Transverse colon (tissue), 4 donors: ENCODE data around the gene FKBP9. TPM values are rescaled to one million over a fixed set of nuclear protein-coding genes. Genes with fewer than 3 reads are reported as not detected.
"Not testable (repeated sequence)": the region's sequence is repeated elsewhere in the genome, so short reads cannot be mapped to it uniquely, and the experiment has no call there.

ENCODE experiments used
- DNase-seq: peaks from one replicate; pipeline ENCODE4 v3.0.0-alpha.2; 2019
- H3K27ac ChIP-seq, 4 donors: fragments of 200-600 bp; sonication (generic); 2 replicates each; pipeline ENCODE4 v1.5.1; 2016 to 2018; ENCODE audit warnings: inconsistent platforms in 4 of 4
- H3K27me3 ChIP-seq: fragments of 200-600 bp; sonication (generic); 2 replicates; pipeline ENCODE4 v1.5.1; 2017; ENCODE audit warnings: inconsistent platforms
- H3K36me3 ChIP-seq, 4 donors: fragments of 200-600 bp; sonication (generic); 2 replicates each; pipeline ENCODE4 v1.5.1; 2017 to 2019; ENCODE audit warnings: inconsistent platforms in 4 of 4
- H3K4me1 ChIP-seq, 4 donors: fragments of 200-600 bp; sonication (generic); 2 replicates each; pipeline ENCODE4 v1.5.1; 2017 to 2020; ENCODE audit warnings: inconsistent platforms in 4 of 4
- H3K4me3 ChIP-seq, 4 donors: fragments of 200-600 bp; sonication (generic); 1 replicate in 1 of 4; 2 replicates in 3 of 4; pipeline versions ENCODE4 v1.5.1 to v1.6.1; 2017 to 2019; ENCODE audit warnings: inconsistent platforms in 4 of 4
- H3K9me3 ChIP-seq, 2 donors: fragments of 200-600 bp; sonication (generic); 2 replicates each; pipeline ENCODE4 v1.5.1; 2017 to 2019; ENCODE audit warnings: inconsistent platforms in 2 of 2
- CTCF ChIP-seq, 5 experiments: fragments of 200-600 bp in 3 of 5; fragments of 450-650 bp in 2 of 5; sonication (generic) in 3 of 5; IDR thresholded peaks; 1 replicate in 2 of 5; 2 replicates in 3 of 5; pipeline ENCODE4 v1.5.1; 2016 to 2017; ENCODE audit warnings: antibody characterized with exemption in 5 of 5, inconsistent platforms in 3 of 5, mild to moderate bottlenecking in 2 of 5, moderate library complexity in 1 of 5
- WGBS, 2 donors: methylation state at CpG; one replicate each; pipeline ENCODE4 v1.1.5; 2018; ENCODE audit warnings: low coverage in 1 of 2; 5-methylcytosine and 5-hydroxymethylcytosine counted together
- in situ Hi-C, 4 donors: fragments of 200-750 bp; cut with MboI; loops; one replicate each; pipeline versions ENCODE4 v1.15.0 to v1.15.1; 2017; ENCODE audit warnings: low sequenced_read_pairs in 3 of 4, low pct_ligation_motif_present in 1 of 4, low pct_unique_long_range_greater_than_20kb in 1 of 4
- intact Hi-C: fragments of 100-400 bp; cut with DNase I; formaldehyde crosslinking; loops from one replicate; pipeline ENCODE4 v1.15.1; 2023; ENCODE audit warnings: low total_unique reads
- total RNA-seq, 4 donors: library from RNA; depleted of rRNA; stranded (reverse); fragments of >200 nt; gene quantifications; one replicate each; pipeline ENCODE4 v1.1.0, GENCODE V29; 2016

FKBP9 gene
- total RNA-seq, 4 donors from 2014 or later, result 124 to 191 (median 180) TPM

DNA sequence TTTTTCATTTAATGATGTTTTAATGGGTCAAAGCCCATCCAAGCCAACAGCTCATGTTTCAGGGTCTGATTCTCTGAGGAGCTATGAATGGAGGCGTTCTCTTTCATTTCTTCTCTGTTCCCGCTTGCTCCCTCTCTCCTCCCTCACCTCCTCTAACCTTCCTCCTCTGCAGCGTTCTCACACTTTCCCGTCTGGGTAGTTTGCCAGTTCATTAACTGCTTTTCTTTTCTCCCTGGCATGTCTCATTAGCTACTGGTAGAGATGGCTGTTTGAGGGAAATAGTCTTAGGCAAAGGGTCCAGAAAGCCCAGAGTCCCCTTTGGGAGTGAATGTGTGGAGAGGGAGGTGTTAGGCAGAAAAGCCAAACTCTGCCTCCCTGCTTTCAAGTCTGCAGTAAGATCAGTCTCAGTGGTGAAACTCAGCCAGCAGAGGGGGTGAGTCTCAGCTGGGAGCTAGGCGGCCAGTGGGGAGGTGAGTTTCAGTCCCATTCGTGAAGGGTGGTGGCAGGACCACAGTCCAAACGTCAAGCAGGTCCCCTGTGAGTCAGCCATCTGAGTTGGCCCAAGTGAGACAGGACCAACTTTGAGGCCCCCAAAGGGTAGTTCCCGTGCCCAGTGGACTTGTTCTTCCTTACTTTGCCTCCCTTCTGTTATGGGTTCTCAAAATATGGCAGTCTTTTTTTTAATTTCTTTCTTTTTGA, 7.4 kb downstream of the FKBP9 start:
- H3K4me3 ChIP-seq, H3K36me3 ChIP-seq, intact Hi-C loops, in situ Hi-C loops, H3K27me3 ChIP-seq, H3K9me3 ChIP-seq: not testable (repeated sequence)
- H3K4me1 ChIP-seq, result peaks cover 0 to 15% (median 10%) of the 10 kb centered on the region in 4 donors
- peak overlapping the region in 2 of 4 donors; percentile 55 to 58 for H3K27ac ChIP-seq
- peak; percentile 24 to 48 (median 36) for TF ChIP-seq CTCF (IDR thresholded peaks at IDR 0.05)
- DNase-seq, result peak; percentile 23
- WGBS, 2 donors, result 20 to 29% methylated on average over 4 to 8 of the region's 8 CpGs

GRCh38 chr7:32966489-32967267, 9.4 kb downstream of the FKBP9 start:
- in situ Hi-C loops, result not testable (repeated sequence)

GRCh38 chr7:32967268-32967582, 10.0 kb downstream of the FKBP9 start:
- 36 to 55% methylated on average over 4 of the region's 4 CpGs for WGBS, 2 donors
- DNase-seq, H3K9me3 ChIP-seq, H3K36me3 ChIP-seq, H3K4me3 ChIP-seq, H3K27me3 ChIP-seq, intact Hi-C loops, in situ Hi-C loops: not testable (repeated sequence)
- Histone ChIP-seq H3K4me1 (peaks cover 0 to 26% (median 17%) of the 10 kb centered on the region in 4 donors), H3K27ac (peak overlapping the region in 3 of 4 donors; percentile 10 to 43 (median 25))

More at GRCh38 chr7:32966489-32967267, 9.4 kb downstream of the FKBP9 start:
- Histone ChIP-seq H3K27ac (peak overlapping the region in 3 of 4 donors; percentile 10 to 43 (median 25)), H3K4me1 (peaks cover 0 to 21% (median 15%) of the 10 kb centered on the region in 4 donors)
- H3K4me3 ChIP-seq, DNase-seq, H3K36me3 ChIP-seq, H3K9me3 ChIP-seq, intact Hi-C loops, H3K27me3 ChIP-seq: not testable (repeated sequence)
- WGBS, 2 donors, result 73% methylated on average over 4 of the region's 5 CpGs; no CpG with 5 or more reads in 1 of the 2 donors

DNA sequence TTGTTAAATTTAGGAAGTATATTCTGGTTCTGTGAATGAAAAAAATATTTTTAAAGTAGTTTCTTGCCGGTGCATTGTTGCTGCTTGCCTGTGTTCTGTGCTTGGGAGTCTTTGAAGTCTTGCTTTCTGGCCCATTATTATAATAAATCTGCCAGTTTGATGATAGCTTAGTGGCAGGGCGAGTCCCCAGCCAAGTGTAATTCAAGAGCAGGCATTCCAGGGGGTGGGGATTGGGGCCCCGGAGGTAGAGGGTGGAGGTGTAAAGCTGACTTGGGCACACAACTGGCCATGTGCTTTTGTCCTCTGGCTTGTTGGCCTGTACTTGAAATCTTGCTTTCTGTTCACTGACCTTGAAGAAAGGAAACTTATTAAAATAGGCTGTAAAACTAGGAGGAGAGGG, 14.7 kb downstream of the FKBP9 start:
- DNase-seq, intact Hi-C loops, H3K36me3 ChIP-seq, in situ Hi-C loops, H3K4me3 ChIP-seq, H3K9me3 ChIP-seq, H3K27me3 ChIP-seq: not testable (repeated sequence)
- WGBS, 2 donors, result 26 to 50% methylated on average over 1 to 3 of the region's 3 CpGs
- H3K27ac ChIP-seq, result peak overlapping the region in 1 of 4 donors; percentile 16
- H3K4me1 ChIP-seq, result peaks cover 0 to 18% (median 8%) of the 10 kb centered on the region in 4 donors

- in situ Hi-C loops, result not testable (repeated sequence)
Measured at GRCh38 chr7:32977159-32977558, 19.9 kb downstream of the FKBP9 start.

DNA sequence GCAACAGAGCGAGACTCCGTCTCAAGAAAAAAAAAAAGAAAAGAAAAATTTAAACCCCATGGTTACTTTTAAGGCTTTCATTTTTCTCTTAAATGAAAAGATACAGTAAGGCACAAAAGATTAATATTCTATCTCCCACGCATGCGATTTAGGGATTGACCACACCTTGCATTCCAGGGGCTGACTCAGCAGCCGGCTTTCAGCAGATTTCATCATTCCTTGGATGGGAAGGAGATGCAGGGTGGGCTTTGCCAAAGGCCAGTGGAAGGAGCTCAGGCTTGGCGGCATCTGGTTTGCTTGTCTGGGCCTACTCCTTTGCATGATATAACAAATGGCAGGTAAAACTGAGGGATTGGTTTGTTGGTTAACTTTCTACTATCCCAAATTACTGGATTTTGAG, 22.0 kb downstream of the FKBP9 start:
- H3K4me3 ChIP-seq, H3K36me3 ChIP-seq, H3K9me3 ChIP-seq, H3K4me1 ChIP-seq, in situ Hi-C loops, H3K27me3 ChIP-seq, intact Hi-C loops, H3K27ac ChIP-seq, DNase-seq: not testable (repeated sequence)
- WGBS, 2 donors, result 90 to 91% methylated on average over 3 to 6 of the region's 6 CpGs

More at GRCh38 chr7:32977159-32977558, 19.9 kb downstream of the FKBP9 start:
- H3K36me3 ChIP-seq, intact Hi-C loops, H3K27ac ChIP-seq, H3K9me3 ChIP-seq, H3K4me3 ChIP-seq, H3K4me1 ChIP-seq, H3K27me3 ChIP-seq, DNase-seq: not testable (repeated sequence)
- 79 to 92% methylated on average over 2 of the region's 2 CpGs for WGBS, 2 donors

- H3K36me3 ChIP-seq, intact Hi-C loops, in situ Hi-C loops, H3K4me3 ChIP-seq, H3K27me3 ChIP-seq, H3K9me3 ChIP-seq, H3K4me1 ChIP-seq, DNase-seq, H3K27ac ChIP-seq: not testable (repeated sequence)
- no CpG with 5 or more reads among the region's 2 CpGs for WGBS, 2 donors
Measured at GRCh38 chr7:32979902-32980301, 22.7 kb downstream of the FKBP9 start.

- in situ Hi-C loops, DNase-seq, intact Hi-C loops: not testable (repeated sequence)
Measured at GRCh38 chr7:32988148-32988547, 30.9 kb downstream of the FKBP9 start.

GRCh38 chr7:32991068-32991585, 33.9 kb downstream of the FKBP9 start:
- H3K4me1 ChIP-seq, in situ Hi-C loops, H3K36me3 ChIP-seq, H3K9me3 ChIP-seq, intact Hi-C loops, H3K4me3 ChIP-seq, H3K27me3 ChIP-seq, DNase-seq: not testable (repeated sequence)
- 17 to 35% methylated on average over 1 to 3 of the region's 5 CpGs for WGBS, 2 donors
- peak overlapping the region; percentile 23 to 46 (median 43) for H3K27ac ChIP-seq

More at GRCh38 chr7:32988148-32988547, 30.9 kb downstream of the FKBP9 start:
- WGBS, 2 donors, result 89% methylated on average over 8 of the region's 8 CpGs; no CpG with 5 or more reads in 1 of the 2 donors
- H3K4me3 ChIP-seq, H3K36me3 ChIP-seq, H3K27me3 ChIP-seq, H3K27ac ChIP-seq, H3K4me1 ChIP-seq, H3K9me3 ChIP-seq: not testable (repeated sequence)
